HG03571 (cell line): ENCODE data around the gene GNAI3.

Experiments
- ATAC-seq: cut with Tn5 transposase; IDR thresholded peaks from one replicate; pipeline ENCODE4 v1.9.1; 2021; ENCODE audit not compliant: unreplicated experiment

GNAI3 gene

GRCh38 chr1:109634771-109635750 is 86.6 kb downstream of the GNAI3 start:
- no peak for ATAC-seq

- ATAC-seq = no peak
Observed at GRCh38 chr1:109635862-109636200, 87.4 kb downstream of the GNAI3 start.

GRCh38 chr1:109636201-109636952 is 88.0 kb downstream of the GNAI3 start:
- ATAC-seq = no peak

DNA sequence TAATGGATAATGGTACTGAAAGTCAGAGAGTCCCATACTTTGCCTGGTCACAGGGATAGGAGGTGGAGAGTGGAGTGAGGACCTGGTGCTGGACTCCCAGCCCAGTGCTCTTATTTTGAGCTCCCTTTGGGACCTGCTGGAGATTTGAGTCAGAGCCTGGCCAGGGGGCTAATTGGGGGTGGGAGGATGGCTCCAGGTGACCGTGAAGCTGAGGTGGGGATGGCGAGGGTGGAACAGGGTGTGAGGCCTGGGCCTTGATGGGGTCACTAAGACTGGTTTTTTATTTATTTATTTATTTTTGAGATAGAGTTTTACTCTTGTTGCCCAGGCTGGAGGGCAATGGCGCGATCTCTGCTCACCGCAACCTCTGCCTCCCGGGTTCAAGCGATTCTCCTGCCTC is 89.0 kb downstream of the GNAI3 start:
- ATAC-seq = no peak

DNA sequence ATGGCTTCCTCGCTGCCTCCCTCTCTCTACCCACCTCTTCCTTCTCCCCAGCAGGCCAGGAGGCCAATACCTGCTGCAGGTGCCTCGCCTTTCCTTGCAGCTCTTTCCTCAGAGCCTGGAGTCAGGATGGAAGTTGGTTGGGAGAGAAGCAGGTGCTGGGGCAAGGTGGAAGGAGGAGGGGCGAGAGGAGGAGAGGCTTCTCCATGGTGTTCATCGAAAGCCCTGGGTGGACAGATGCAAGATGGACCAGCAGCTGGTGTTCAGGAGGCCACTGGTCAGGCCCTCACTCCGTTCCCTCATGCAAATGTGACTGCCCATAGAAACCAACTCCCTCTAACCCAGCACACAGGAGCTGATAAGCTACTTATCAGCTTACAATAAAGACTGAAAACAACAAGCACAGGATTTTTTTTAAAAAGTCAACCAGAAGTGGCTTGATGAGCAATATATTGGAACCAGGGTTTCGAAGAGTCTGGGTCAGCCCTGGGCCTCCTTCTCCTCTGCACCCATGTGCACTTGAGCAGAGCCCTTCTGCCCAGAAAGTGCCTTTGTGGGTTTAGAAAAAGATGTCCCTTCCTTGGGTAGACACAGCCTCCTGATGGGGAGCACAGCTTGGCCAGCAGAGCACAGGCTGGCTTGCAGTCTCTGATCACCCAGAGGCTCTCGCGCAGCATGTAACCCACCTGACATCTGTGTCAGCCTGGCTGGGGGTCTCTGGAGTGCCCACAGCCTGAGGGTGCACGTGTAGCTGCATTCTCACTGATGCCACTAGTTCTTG is 90.8 kb downstream of the GNAI3 start:
- ATAC-seq = no peak

GRCh38 chr1:109639841-109640184 is 91.4 kb downstream of the GNAI3 start:
- ATAC-seq = no peak

- no peak for ATAC-seq
Observed at GRCh38 chr1:109640285-109640865, 92.0 kb downstream of the GNAI3 start.

DNA sequence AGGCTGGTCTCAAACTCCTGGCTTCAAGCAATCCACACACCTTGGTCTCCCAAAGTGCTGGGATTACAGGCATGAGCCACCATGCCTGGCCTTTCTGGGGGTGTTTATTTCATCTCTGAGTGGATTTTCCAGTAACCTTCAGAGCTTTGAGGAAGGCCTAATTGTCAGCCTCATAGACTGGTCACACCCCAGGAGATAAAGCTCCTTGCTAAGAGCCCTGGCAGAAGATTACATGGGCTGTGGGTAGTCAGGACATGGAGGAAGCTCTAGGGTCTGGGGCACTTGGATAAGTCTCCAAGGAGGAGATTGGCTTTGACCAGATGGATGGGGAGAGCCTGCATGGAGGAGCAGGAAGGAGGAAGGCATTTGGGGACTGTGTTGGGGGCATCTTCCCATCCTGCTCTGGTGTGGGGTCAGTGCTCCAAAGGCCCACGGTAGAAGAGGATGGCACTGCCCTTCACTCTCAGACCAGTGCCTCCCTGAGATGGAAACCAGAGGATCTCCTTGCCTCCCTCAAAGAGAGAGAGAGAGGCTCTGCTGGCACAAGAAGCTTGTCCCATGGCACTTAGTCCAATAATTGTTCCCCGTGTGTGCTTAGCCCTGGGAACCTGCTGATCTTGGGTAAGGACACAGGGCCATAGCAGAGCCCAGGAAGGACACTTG is 92.8 kb downstream of the GNAI3 start:
- ATAC-seq = no peak

DNA sequence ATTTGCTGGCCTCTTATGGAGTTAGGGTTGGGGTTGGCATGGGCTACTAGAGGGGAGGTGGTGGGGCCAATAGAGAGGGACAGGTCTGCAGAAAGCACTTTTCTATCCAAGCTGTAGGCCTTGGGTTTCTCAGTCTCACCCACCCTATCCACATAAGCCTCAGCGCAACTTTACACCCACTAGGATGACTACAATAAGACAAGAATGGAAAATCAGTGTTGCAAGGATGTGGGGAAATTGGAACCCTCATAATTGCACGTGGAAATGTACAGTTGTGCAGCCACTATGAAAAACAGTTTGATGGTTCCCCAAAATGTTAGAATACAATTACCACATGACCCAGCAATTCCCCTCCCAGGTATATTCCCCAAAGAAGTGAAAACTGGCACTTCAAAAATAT is 93.4 kb downstream of the GNAI3 start:
- ATAC-seq = no peak

GRCh38 chr1:109642626-109643025 is 94.2 kb downstream of the GNAI3 start:
- no peak for ATAC-seq

DNA sequence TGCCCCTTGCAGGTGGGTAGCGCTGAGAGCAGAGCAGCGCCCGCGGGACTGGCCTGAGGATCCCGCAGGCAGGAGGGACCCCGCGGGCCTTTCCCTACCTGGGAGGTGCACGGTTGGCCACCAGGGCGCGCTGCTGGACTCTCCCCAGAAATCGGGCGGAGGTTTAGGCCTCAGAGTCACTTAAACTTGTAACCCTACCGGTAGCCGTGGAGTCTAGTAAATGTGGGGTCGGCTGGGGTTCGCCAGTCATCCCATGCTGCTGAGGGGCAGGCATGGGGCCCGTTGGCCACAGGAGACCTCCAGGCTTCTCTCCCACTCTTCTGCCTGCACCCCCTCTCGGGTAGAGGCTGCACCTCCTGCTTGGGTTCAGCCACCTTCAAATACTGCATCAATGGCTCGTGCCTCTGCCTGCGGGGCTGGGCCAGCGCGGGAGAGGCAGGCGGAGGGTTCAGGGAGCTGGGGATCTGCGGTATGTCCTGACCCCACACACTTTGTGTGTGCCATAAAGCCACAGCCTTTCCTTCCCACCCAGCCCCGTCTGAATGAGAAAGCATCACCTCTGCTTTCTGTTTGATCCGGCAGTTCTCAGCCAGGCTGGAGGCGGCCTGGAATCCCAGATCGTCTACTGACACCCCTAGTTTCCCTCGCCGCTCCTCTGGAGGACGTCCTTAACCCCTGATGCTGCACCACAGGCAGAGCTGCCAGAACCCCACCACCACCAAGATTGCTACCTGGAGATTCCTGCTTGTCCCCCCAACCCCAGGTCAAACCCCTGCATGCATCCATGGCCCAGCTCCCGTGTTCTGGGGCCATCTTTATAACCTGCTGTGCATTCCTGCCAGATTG is 95.2 kb downstream of the GNAI3 start:
- peak; percentile 75 for ATAC-seq

DNA sequence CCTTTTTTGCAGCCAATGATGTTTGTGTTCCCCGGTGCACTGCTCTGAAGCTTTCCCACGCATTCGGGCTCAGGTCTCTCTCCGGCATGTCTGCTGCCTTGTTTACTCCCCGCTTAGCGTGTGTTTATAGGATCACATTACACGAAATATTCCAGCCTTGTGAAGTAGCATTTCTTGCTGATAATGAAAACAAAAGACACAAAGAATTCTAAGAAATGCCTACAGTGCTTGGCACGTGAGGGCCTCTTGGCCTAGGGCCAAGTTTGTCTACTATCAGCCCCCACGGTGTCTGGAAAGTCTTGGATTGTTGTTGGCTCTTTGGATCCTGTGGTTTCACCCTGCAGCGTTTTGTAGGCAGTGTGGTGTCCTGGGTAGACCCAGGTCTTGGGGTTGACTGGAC is 96.3 kb downstream of the GNAI3 start:
- no peak for ATAC-seq

DNA sequence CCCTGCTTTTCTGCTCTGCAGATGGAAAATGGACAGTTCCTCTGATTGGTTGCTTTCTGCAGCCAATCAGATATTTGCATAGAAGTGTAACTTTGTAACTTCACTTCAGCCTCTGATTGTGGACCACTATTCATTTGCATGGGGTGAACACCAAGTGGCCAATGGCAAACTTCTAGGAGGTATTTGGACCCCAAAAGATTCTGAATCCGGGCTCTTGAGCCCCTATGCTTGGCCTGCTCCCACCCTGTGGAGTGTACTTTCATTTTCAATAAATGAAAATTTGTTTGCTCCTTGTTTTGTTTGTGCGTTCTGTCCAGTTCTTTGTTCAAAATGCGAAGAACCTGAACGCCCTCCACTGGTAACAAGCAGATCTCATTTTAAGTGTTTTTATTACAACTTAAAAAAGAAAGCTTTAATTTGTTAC is 101.1 kb downstream of the GNAI3 start:
- ATAC-seq = no peak

- ATAC-seq = no peak
Observed at GRCh38 chr1:109650609-109651008, 102.2 kb downstream of the GNAI3 start.

DNA sequence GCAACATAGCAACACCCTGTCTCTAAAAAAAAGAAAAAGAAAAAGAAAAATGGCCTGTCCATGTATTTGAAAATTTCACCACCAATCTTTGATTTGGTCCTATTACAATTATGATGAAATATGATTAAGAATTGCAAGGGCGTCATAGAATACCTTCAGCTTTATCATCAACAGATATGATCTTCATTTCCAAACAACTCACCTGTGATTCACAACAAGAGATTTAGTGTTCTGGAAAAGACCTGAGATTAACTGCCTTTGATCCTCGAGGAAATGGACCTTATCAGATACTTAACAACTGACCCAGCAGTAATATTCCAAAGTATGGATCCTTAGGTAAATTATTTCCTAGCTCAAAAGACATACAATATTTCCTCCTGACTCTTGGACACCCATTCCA is 104.0 kb downstream of the GNAI3 start:
- no peak for ATAC-seq

DNA sequence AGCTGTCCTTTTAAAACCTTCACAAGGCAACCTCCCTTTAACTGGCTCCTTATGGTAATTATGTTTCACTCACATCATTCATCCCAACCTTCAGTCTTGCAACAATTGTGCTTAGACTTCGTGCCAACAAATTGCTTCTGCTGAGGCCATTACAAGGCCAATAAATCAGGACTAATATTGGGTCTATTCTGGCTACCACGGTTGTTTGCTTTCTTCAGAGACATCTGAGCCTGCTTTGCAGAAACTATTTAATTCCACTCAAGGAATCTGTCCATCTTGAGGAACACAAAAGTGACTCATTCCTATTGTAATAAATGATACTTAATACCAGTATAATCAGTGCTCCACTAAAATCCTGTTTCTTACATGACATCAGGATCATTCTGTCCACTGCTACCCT is 104.9 kb downstream of the GNAI3 start:
- ATAC-seq = no peak

DNA sequence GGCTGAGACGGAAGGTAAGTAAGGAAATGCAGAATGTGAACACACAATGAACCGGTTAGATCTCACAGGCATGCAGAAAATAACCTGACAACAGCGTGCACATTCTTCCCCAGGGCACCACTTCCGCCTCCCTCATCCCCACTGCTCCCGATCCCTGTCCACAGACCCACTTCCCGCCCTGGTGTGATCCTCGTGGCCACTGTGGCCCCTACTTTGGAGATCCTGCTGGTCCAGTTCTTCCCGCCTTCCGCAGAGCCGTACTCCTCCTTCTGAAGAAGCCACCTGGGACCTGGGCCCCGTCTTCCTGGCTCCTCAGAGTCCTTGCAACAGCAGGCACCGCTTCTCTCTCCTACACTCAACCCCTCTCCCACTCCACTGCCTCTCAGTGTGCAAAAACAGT is 106.1 kb downstream of the GNAI3 start:
- ATAC-seq = no peak

DNA sequence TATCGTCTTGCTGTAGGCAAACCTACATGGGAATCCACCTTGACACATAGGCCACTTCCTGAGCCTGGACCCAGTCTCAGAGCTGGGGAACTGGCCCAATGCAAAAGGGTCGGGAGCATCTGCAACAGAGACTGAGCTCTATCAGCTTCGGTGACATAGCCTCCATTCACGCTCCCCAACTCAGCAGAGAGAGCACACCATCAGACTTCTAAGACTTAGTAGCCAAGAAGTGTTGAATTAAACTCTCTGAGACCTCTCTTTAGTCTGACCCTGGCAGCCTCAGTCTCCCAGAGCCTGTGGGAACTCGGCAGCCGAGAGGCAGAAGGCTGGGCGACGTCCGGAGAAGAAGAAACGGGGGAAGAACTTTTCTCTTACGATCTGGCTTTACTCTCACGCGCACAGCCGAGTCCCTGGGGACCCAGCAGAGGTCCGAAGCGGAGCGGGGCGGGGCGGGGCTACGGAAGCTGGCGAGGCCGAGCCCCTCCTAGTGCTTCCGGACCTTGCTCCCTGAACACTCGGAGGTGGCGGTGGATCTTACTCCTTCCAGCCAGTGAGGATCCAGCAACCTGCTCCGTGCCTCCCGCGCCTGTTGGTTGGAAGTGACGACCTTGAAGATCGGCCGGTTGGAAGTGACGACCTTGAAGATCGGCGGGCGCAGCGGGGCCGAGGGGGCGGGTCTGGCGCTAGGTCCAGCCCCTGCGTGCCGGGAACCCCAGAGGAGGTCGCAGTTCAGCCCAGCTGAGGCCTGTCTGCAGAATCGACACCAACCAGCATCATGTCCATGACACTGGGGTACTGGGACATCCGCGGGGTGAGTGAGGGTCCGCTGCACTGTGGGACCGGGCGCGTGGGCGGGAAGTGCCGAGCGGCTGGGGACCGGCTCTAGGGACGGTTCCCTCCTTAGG is 107.5 kb downstream of the GNAI3 start, which contains the start of gene GSTM4:
TSS of gene GSTM4 (plus strand) at position 485 of the 905 bp plus-strand sequence. CDS start at position 776, 291 bp downstream.
- peak; percentile 91 for ATAC-seq

DNA sequence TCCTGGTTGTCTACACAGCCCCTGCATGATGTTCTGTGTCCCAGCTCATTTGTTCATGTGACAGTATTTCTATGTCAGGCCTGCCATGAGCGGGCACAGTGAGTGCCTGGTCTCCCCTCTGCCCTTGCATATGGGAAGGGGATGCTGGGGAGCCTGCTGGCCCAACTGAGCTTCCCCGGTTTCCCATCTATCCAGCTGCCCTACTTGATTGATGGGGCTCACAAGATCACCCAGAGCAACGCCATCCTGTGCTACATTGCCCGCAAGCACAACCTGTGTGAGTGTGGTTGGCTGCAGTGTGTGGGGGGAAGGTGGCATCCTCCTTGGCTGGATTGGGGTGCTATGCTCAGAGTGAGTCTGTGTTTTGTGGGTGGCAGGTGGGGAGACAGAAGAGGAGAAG is 109.0 kb downstream of the GNAI3 start:
- ATAC-seq = no peak
